SU-DHL-6 (cell line): ENCODE data around the gene NTN5.

Experiments used
- H2AFZ ChIP-seq: fragments of 200-600 bp; sonication (generic); 2 replicates; pipeline ENCODE4 v1.6.1; 2014; ENCODE audit warnings: low read depth, mild to moderate bottlenecking, moderate library complexity, mixed read lengths, antibody characterized with exemption, low read length; ENCODE audit not compliant: severe bottlenecking
- H3F3A ChIP-seq: fragments of 200-600 bp; shearing (Covaris generic); 2 replicates; pipeline ENCODE4 v1.6.0; 2016; ENCODE audit warnings: antibody characterized with exemption, mild to moderate bottlenecking; ENCODE audit not compliant: insufficient read depth
- H3K27ac ChIP-seq: fragments of 200-600 bp; sonication (generic); 2 replicates; pipeline ENCODE4 v1.5.1; 2016; ENCODE audit warnings: low read depth, mild to moderate bottlenecking, low read length, moderate library complexity, mixed read lengths
- H3K27me3 ChIP-seq: fragments of 200-600 bp; sonication (generic), shearing (Covaris generic); 2 replicates; pipeline ENCODE4 v1.6.0; 2014; ENCODE audit warnings: mild to moderate bottlenecking, low read length
- H3K36me3 ChIP-seq: fragments of 200-600 bp; sonication (generic); 2 replicates; pipeline ENCODE4 v1.6.1; 2014; ENCODE audit warnings: mild to moderate bottlenecking, low read length, mixed read lengths
- H3K4me2 ChIP-seq: fragments of 300-600, 200-600 bp; shearing (Covaris generic), sonication (generic); 2 replicates; pipeline ENCODE4 v1.6.0; 2014; ENCODE audit warnings: low read length, low read depth, mild to moderate bottlenecking; ENCODE audit not compliant: poor library complexity, severe bottlenecking
- H3K4me3 ChIP-seq: fragments of 200-600 bp; sonication (generic); 2 replicates; pipeline ENCODE4 v1.5.1; 2014; ENCODE audit warnings: antibody characterized with exemption, low read length, mild to moderate bottlenecking, mixed read lengths; ENCODE audit not compliant: insufficient read depth, poor library complexity, severe bottlenecking
- H3K79me2 ChIP-seq: fragments of 200-600 bp; sonication (generic); 2 replicates; pipeline ENCODE4 v1.6.1; 2014; ENCODE audit warnings: mild to moderate bottlenecking, low read length, moderate library complexity; ENCODE audit not compliant: insufficient read depth
- H3K9ac ChIP-seq: fragments of 200-600 bp; sonication (generic); 2 replicates; pipeline ENCODE4 v1.7.0; 2014; ENCODE audit warnings: mild to moderate bottlenecking, low read length
- H3K9me2 ChIP-seq: fragments of 200-600 bp; sonication (generic); replicated peaks from 2 replicates; pipeline ENCODE4 v1.6.1; 2014; ENCODE audit warnings: low read length; ENCODE audit not compliant: insufficient read depth
- H3K9me3 ChIP-seq: fragments of 200-600 bp; sonication (generic); 2 replicates; pipeline ENCODE4 v1.6.1; 2014; ENCODE audit warnings: low read length, mixed read lengths; ENCODE audit not compliant: insufficient read depth
- H4K20me1 ChIP-seq: fragments of 200-600 bp; sonication (generic); 2 replicates; pipeline ENCODE4 v1.6.1; 2014; ENCODE audit warnings: low read depth, mild to moderate bottlenecking, antibody characterized with exemption, low read length, moderate library complexity, mixed read lengths
- EZH2phosphoT487 ChIP-seq: fragments of 200-600 bp; sonication (generic), shearing (Covaris generic); conservative IDR thresholded peaks from 2 replicates; pipeline ENCODE4 v1.6.1; 2018; ENCODE audit warnings: mild to moderate bottlenecking, antibody characterized with exemption, low read length, moderate library complexity, mixed read lengths
- TF ChIP-seq, protein P1 (sequence below): fragments of 200-600 bp; sonication (generic); IDR thresholded peaks from one replicate; pipeline ENCODE4 v1.5.1; 2017; ENCODE audit warnings: antibody characterized with exemption, mild to moderate bottlenecking, low read length, moderate library complexity; ENCODE audit not compliant: insufficient read depth, poor library complexity, severe bottlenecking

Gene NTN5

DNA sequence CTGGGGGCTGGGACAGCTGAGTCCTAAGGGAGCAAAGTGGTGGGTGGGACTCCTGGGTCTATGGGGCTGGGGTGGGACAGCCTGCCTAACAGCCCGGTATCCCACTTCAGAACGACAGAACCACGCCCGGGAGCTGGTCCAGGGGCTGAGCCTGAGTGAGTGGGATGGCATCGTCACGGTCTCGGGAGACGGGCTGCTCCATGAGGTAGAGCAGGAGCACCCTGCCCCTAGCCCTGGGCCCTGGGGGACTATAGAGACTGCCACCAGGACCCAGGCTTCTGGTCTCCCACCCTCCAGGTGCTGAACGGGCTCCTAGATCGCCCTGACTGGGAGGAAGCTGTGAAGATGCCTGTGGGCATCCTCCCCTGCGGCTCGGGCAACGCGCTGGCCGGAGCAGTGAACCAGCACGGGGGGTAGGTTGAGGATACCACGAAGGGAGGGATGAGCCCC lies 44.9 kb downstream of the NTN5 start:
- peaks cover 5% of the 10 kb centered on the region; the same call in 1 of the 2 replicates for H3F3A ChIP-seq
- no peaks in the 10 kb centered on the region for H3K9me3 ChIP-seq
- H3K79me2 ChIP-seq, result peaks cover 6% of the 10 kb centered on the region; the same call in 1 of the 2 replicates
- TF ChIP-seq EZH2phosphoT487, result no peak
- TF ChIP-seq, protein P1, sequence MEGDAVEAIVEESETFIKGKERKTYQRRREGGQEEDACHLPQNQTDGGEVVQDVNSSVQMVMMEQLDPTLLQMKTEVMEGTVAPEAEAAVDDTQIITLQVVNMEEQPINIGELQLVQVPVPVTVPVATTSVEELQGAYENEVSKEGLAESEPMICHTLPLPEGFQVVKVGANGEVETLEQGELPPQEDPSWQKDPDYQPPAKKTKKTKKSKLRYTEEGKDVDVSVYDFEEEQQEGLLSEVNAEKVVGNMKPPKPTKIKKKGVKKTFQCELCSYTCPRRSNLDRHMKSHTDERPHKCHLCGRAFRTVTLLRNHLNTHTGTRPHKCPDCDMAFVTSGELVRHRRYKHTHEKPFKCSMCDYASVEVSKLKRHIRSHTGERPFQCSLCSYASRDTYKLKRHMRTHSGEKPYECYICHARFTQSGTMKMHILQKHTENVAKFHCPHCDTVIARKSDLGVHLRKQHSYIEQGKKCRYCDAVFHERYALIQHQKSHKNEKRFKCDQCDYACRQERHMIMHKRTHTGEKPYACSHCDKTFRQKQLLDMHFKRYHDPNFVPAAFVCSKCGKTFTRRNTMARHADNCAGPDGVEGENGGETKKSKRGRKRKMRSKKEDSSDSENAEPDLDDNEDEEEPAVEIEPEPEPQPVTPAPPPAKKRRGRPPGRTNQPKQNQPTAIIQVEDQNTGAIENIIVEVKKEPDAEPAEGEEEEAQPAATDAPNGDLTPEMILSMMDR, result no peak
- no peak overlapping the region for H3K9ac ChIP-seq
- H4K20me1 ChIP-seq, result no peaks in the 10 kb centered on the region
- no peak overlapping the region for H2AFZ ChIP-seq
- no peaks in the 10 kb centered on the region for H3K9me2 ChIP-seq
- no peak overlapping the region for H3K4me2 ChIP-seq
- no peak overlapping the region for H3K4me3 ChIP-seq
- no peaks in the 10 kb centered on the region for H3K36me3 ChIP-seq
- no peak overlapping the region for H3K27ac ChIP-seq
- H3K27me3 ChIP-seq, result no peaks in the 10 kb centered on the region

DNA sequence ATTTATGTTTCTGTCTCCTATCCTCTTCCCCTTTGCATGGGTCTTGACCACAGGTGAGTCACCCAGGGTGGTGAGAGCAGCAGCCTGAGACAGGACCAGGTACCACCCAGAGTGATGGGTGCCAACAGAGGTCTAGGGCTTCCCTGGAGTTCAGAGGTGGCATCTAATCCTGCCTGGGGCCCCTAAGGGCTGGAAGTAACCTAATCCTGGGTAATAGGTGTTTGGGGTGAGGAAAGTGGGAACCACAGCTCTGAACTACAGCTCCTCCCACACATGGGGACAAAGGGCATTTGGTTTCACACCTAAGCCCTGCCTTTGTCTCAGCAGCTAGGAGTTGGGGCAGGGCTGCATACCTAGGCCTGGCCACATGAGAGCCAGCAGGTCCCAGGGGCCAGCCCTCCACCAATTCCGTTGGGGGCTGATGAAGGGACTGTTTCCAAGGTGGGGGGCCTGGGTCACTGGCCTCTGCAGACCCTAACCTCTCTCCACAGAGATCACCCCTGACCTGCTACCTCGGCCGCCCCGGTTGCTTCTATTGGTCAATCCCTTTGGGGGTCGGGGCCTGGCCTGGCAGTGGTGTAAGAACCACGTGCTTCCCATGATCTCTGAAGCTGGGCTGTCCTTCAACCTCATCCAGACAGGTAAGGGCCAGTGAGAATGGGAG lies 45.5 kb downstream of the NTN5 start:
- Histone ChIP-seq H3K27me3 (no peaks in the 10 kb centered on the region), H3K9me3 (no peaks in the 10 kb centered on the region), H3K36me3 (no peaks in the 10 kb centered on the region), H4K20me1 (no peaks in the 10 kb centered on the region), H3K27ac (no peak overlapping the region), H3K79me2 (peaks cover 6% of the 10 kb centered on the region; the same call in 1 of the 2 replicates), H3K4me3 (no peak overlapping the region), H3F3A (peaks cover 5% of the 10 kb centered on the region; the same call in 1 of the 2 replicates), H2AFZ (no peak overlapping the region), H3K9me2 (no peaks in the 10 kb centered on the region), H3K4me2 (no peak overlapping the region), H3K9ac (no peak overlapping the region)
- TF ChIP-seq EZH2phosphoT487, result no peak
- TF ChIP-seq, protein P1, result no peak

DNA sequence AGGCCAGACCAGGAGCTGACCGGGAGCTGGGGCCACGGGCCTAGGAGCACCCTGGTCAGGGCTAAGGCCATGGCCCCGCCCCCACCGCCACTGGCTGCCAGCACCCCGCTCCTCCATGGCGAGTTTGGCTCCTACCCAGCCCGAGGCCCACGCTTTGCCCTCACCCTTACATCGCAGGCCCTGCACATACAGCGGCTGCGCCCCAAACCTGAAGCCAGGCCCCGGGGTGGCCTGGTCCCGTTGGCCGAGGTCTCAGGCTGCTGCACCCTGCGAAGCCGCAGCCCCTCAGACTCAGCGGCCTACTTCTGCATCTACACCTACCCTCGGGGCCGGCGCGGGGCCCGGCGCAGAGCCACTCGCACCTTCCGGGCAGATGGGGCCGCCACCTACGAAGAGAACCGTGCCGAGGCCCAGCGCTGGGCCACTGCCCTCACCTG lies 46.9 kb downstream of the NTN5 start:
- Histone ChIP-seq H3K4me2 (no peak overlapping the region), H3K9me3 (no peaks in the 10 kb centered on the region), H3K9ac (no peak overlapping the region), H3K27ac (no peak overlapping the region), H3F3A (0 out of 2 replicates have a peak, but pooled peaks cover 5% of the 10 kb centered on the region), H2AFZ (no peak overlapping the region), H3K36me3 (no peaks in the 10 kb centered on the region), H3K79me2 (peaks cover 6% of the 10 kb centered on the region; the same call in 1 of the 2 replicates), H3K4me3 (no peak overlapping the region), H3K9me2 (no peaks in the 10 kb centered on the region), H4K20me1 (no peaks in the 10 kb centered on the region), H3K27me3 (no peaks in the 10 kb centered on the region)
- TF ChIP-seq, protein P1, result no peak
- no peak for TF ChIP-seq EZH2phosphoT487
